ENCODE results near the gene CACFD1. TPM values are rescaled to one million over a fixed set of nuclear protein-coding genes. Genes with fewer than 3 reads are reported as not detected.

The CACFD1 gene
- total RNA-seq, 4 donors from 2014 or later: 6.8 to 11.6 (median 9.4) TPM

GRCh38 chr9:133507246-133507965 lies 47.6 kb downstream of the CACFD1 start:
- no peak for DNase-seq (ENCODE audit: low spot score in 2 of 2)
- H3K36me3 ChIP-seq: no peaks in the 10 kb centered on the region
- peaks cover 10% of the 10 kb centered on the region for H3K27me3 ChIP-seq
- H3K9me3 ChIP-seq: peaks cover 2% of the 10 kb centered on the region
- no peak overlapping the region for H3K27ac ChIP-seq
- H3K4me3 ChIP-seq: no peak overlapping the region
- H3K4me1 ChIP-seq: peaks cover 23% of the 10 kb centered on the region
- 92% methylated on average over 13 of the region's 24 CpGs for WGBS
- TF ChIP-seq POLR2AphosphoS5 (IDR thresholded peaks at IDR 0.05): no peak
- TF ChIP-seq EP300 (IDR thresholded peaks at IDR 0.05): no peak
- TF ChIP-seq POLR2A (IDR thresholded peaks at IDR 0.05): no peak
- no peak for TF ChIP-seq CTCF (IDR thresholded peaks at IDR 0.05)

GRCh38 chr9:133508046-133508445 lies 48.3 kb downstream of the CACFD1 start:
- no peak overlapping the region for H3K27ac ChIP-seq
- H3K36me3 ChIP-seq: no peaks in the 10 kb centered on the region
- WGBS: 84% methylated on average over 8 of the region's 8 CpGs
- H3K9me3 ChIP-seq: no peaks in the 10 kb centered on the region
- no peak for TF ChIP-seq CTCF (IDR thresholded peaks at IDR 0.05)
- TF ChIP-seq POLR2AphosphoS5 (IDR thresholded peaks at IDR 0.05): no peak
- TF ChIP-seq EP300 (IDR thresholded peaks at IDR 0.05): no peak
- TF ChIP-seq POLR2A (IDR thresholded peaks at IDR 0.05): no peak
- no peak for DNase-seq (ENCODE audit: low spot score in 2 of 2)
- H3K4me1 ChIP-seq: peaks cover 23% of the 10 kb centered on the region
- H3K27me3 ChIP-seq: peaks cover 10% of the 10 kb centered on the region
- H3K4me3 ChIP-seq: no peak overlapping the region

GRCh38 chr9:133509179-133510083 lies 49.7 kb downstream of the CACFD1 start:
- no peak for DNase-seq (ENCODE audit: low spot score in 2 of 2)
- WGBS: 6% methylated on average over 20 of the region's 26 CpGs
- no peaks in the 10 kb centered on the region for H3K9me3 ChIP-seq
- H3K4me1 ChIP-seq: peaks cover 28% of the 10 kb centered on the region
- H3K27me3 ChIP-seq: peaks cover 10% of the 10 kb centered on the region
- TF ChIP-seq CTCF (IDR thresholded peaks at IDR 0.05) (no peak), EP300 (IDR thresholded peaks at IDR 0.05) (no peak), POLR2A (IDR thresholded peaks at IDR 0.05) (no peak)
- H3K36me3 ChIP-seq: no peaks in the 10 kb centered on the region
- peak overlapping the region; percentile 9 for H3K4me3 ChIP-seq
- H3K27ac ChIP-seq: no peak overlapping the region

GRCh38 chr9:133510926-133511505 lies 51.2 kb downstream of the CACFD1 start:
- Histone ChIP-seq H3K36me3 (no peaks in the 10 kb centered on the region), H3K4me1 (peaks cover 37% of the 10 kb centered on the region), H3K27me3 (peaks cover 6% of the 10 kb centered on the region), H3K4me3 (no peak overlapping the region), H3K9me3 (no peaks in the 10 kb centered on the region), H3K27ac (no peak overlapping the region)
- WGBS: 88% methylated on average over 18 of the region's 27 CpGs
- TF ChIP-seq POLR2A (IDR thresholded peaks at IDR 0.05) (no peak), POLR2AphosphoS5 (IDR thresholded peaks at IDR 0.05) (no peak), CTCF (IDR thresholded peaks at IDR 0.05) (no peak), EP300 (IDR thresholded peaks at IDR 0.05) (no peak)
- no peak for DNase-seq (ENCODE audit: low spot score in 2 of 2)

GRCh38 chr9:133511607-133512006 lies 51.8 kb downstream of the CACFD1 start:
- Histone ChIP-seq H3K4me3 (no peak overlapping the region), H3K9me3 (no peaks in the 10 kb centered on the region), H3K27ac (no peak overlapping the region), H3K27me3 (peaks cover 6% of the 10 kb centered on the region), H3K4me1 (peaks cover 33% of the 10 kb centered on the region), H3K36me3 (no peaks in the 10 kb centered on the region)
- 79% methylated on average over 10 of the region's 10 CpGs for WGBS
- no peak for TF ChIP-seq EP300 (IDR thresholded peaks at IDR 0.05)
- no peak for TF ChIP-seq POLR2A (IDR thresholded peaks at IDR 0.05)
- TF ChIP-seq POLR2AphosphoS5 (IDR thresholded peaks at IDR 0.05): no peak
- TF ChIP-seq CTCF (IDR thresholded peaks at IDR 0.05): no peak
- no peak for DNase-seq (ENCODE audit: low spot score in 2 of 2)
